ENCODE data around the gene HNRNPA3.
"Not testable (repeated sequence)": the region's sequence is repeated elsewhere in the genome, so short reads cannot be mapped to it uniquely, and the experiment has no call there.

HNRNPA3 gene

GRCh38 chr2:177212106-177212890 is at the start of gene HNRNPA3:
TSS of gene HNRNPA3 (plus strand) at chr2:177212794. CDS start at chr2:177212800, 6 bp downstream.
- DNase-seq = peak; percentile 100

GRCh38 chr2:177164131-177164530 is 48.5 kb upstream of the HNRNPA3 start:
- DNase-seq = no peak

- peak; percentile 92 for DNase-seq
These were observed 48.0 kb upstream of the HNRNPA3 start for GRCh38 chr2:177164584-177165052.

GRCh38 chr2:177165061-177165583 is 47.5 kb upstream of the HNRNPA3 start:
- peak; percentile 62 for DNase-seq

- peak; percentile 91 for DNase-seq
These were observed 46.6 kb upstream of the HNRNPA3 start for GRCh38 chr2:177165721-177166711.

- DNase-seq = peak; percentile 85
These were observed 42.6 kb upstream of the HNRNPA3 start for GRCh38 chr2:177169810-177170514.

GRCh38 chr2:177171418-177171865 is 41.2 kb upstream of the HNRNPA3 start:
- DNase-seq = peak; percentile 94

GRCh38 chr2:177172034-177172880 is 40.3 kb upstream of the HNRNPA3 start:
- no peak for DNase-seq

GRCh38 chr2:177174486-177174885 is 38.1 kb upstream of the HNRNPA3 start:
- peak; percentile 83 for DNase-seq

- DNase-seq = no peak
These were observed 36.5 kb upstream of the HNRNPA3 start for GRCh38 chr2:177175917-177176668.

GRCh38 chr2:177178797-177179196 is 33.8 kb upstream of the HNRNPA3 start:
- DNase-seq = no peak

- DNase-seq = no peak
These were observed 33.4 kb upstream of the HNRNPA3 start for GRCh38 chr2:177179227-177179626.

- not testable (repeated sequence) for DNase-seq
These were observed 32.9 kb upstream of the HNRNPA3 start for GRCh38 chr2:177179671-177180070.

GRCh38 chr2:177180269-177181000 is 32.2 kb upstream of the HNRNPA3 start:
- no peak for DNase-seq

GRCh38 chr2:177183860-177184259 is 28.7 kb upstream of the HNRNPA3 start:
- no peak for DNase-seq

GRCh38 chr2:177184606-177185005 is 28.0 kb upstream of the HNRNPA3 start:
- no peak for DNase-seq

- DNase-seq = not testable (repeated sequence)
These were observed 26.6 kb upstream of the HNRNPA3 start for GRCh38 chr2:177186038-177186437.

- peak; percentile 12 for DNase-seq
These were observed 24.8 kb upstream of the HNRNPA3 start for GRCh38 chr2:177187631-177188312.
